ENCODE results near the gene P4HTM. TPM values are rescaled to one million over a fixed set of nuclear protein-coding genes. Genes with fewer than 3 reads are reported as not detected.

The P4HTM gene
- total RNA-seq, 1 experiment from 2014 or later = 36.1 TPM

- no peak overlapping the region for H3K4me3 ChIP-seq (ENCODE audit: low read length)
- H3K9me3 ChIP-seq (ENCODE audit: low read length) = no peaks in the 10 kb centered on the region
- H3K9me2 ChIP-seq (replicated peaks; ENCODE audit: insufficient read depth, low read length) = no peaks in the 10 kb centered on the region
- no peak overlapping the region for H2AFZ ChIP-seq (ENCODE audit: low read length)
- H3K79me2 ChIP-seq (ENCODE audit: low read length) = 0 out of 2 replicates have a peak, but pooled peaks cover 3% of the 10 kb centered on the region
- H3K27me3 ChIP-seq (ENCODE audit: low read length) = no peaks in the 10 kb centered on the region
- H3K27ac ChIP-seq (ENCODE audit: low read length) = no peak overlapping the region
- DNase-seq = no peak
- H3K36me3 ChIP-seq (ENCODE audit: insufficient read depth, low read length) = peaks cover 26% of the 10 kb centered on the region; the same call in 1 of the 2 replicates
- H3K9ac ChIP-seq (ENCODE audit: low read length) = no peak overlapping the region
- no peaks in the 10 kb centered on the region for H4K20me1 ChIP-seq (ENCODE audit: insufficient read depth, low read depth, low read length)
- H3K4me2 ChIP-seq (ENCODE audit: low read depth, low read length, poor library complexity, severe bottlenecking) = no peak overlapping the region
- no peaks in the 10 kb centered on the region for H3K4me1 ChIP-seq (ENCODE audit: low read length)
Measured at GRCh38 chr3:49035281-49035680, 45.2 kb downstream of the P4HTM start.

DNA sequence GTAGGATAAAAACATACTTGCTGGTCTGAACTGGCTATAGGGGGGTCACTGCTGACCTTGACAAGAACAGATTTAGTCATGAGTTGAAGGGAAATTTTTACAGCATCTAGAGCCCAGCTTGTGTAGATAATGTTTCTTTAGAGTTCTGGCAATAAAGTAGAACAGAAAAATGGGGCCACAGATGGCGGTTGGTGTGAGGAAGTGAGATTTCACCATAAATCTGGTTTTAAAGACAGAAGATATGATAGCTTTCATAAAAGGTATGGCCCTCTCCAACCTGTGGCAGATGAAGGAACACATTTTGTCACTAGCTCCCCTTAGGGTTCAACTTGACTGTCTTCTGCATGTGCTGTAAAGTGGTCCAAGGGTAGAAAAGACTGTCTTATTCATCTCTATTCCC lies 63.5 kb downstream of the P4HTM start:
- Histone ChIP-seq H3K9me2 (replicated peaks; ENCODE audit: insufficient read depth, low read length) (no peaks in the 10 kb centered on the region), H4K20me1 (ENCODE audit: insufficient read depth, low read depth, low read length) (no peaks in the 10 kb centered on the region), H3K9me3 (ENCODE audit: low read length) (no peaks in the 10 kb centered on the region), H3K9ac (ENCODE audit: low read length) (no peak overlapping the region), H3K27me3 (ENCODE audit: low read length) (no peaks in the 10 kb centered on the region), H2AFZ (ENCODE audit: low read length) (no peak overlapping the region), H3K4me2 (ENCODE audit: low read depth, low read length, poor library complexity, severe bottlenecking) (no peak overlapping the region), H3K4me3 (ENCODE audit: low read length) (no peak overlapping the region), H3K79me2 (ENCODE audit: low read length) (peaks cover 21% of the 10 kb centered on the region; the same call in 1 of the 2 replicates), H3K36me3 (ENCODE audit: insufficient read depth, low read length) (peaks cover 19% of the 10 kb centered on the region), H3K27ac (ENCODE audit: low read length) (no peak overlapping the region), H3K4me1 (ENCODE audit: low read length) (no peaks in the 10 kb centered on the region)
- DNase-seq = no peak

GRCh38 chr3:49054344-49054862 lies 64.4 kb downstream of the P4HTM start:
- Histone ChIP-seq H3K9me3 (ENCODE audit: low read length) (no peaks in the 10 kb centered on the region), H4K20me1 (ENCODE audit: insufficient read depth, low read depth, low read length) (no peaks in the 10 kb centered on the region), H3K27ac (ENCODE audit: low read length) (no peak overlapping the region), H3K4me2 (ENCODE audit: low read depth, low read length, poor library complexity, severe bottlenecking) (no peak overlapping the region), H3K4me1 (ENCODE audit: low read length) (no peaks in the 10 kb centered on the region), H3K79me2 (ENCODE audit: low read length) (peaks cover 18% of the 10 kb centered on the region; the same call in 1 of the 2 replicates), H2AFZ (ENCODE audit: low read length) (no peak overlapping the region), H3K9me2 (replicated peaks; ENCODE audit: insufficient read depth, low read length) (no peaks in the 10 kb centered on the region), H3K4me3 (ENCODE audit: low read length) (no peak overlapping the region), H3K36me3 (ENCODE audit: insufficient read depth, low read length) (peaks cover 19% of the 10 kb centered on the region), H3K27me3 (ENCODE audit: low read length) (no peaks in the 10 kb centered on the region), H3K9ac (ENCODE audit: low read length) (no peak overlapping the region)
- no peak for DNase-seq

Small RNA genes lying within 50 kb of the gene (small RNA-seq; reads per million reads assigned to genes)
- 7,498 reads per million, percentile 100 among the genes with 10 or more reads in this experiment for gene MIR191
- gene MIR425 = 144 reads per million, percentile 99 among the genes with 10 or more reads in this experiment

Other genes with a start within 250 kb of the P4HTM start
- 37.9 and 51.5 TPM in 2 replicates for gene PRKAR2A, start 142.4 kb upstream of the P4HTM start, total RNA-seq (2014; rRNA removed; shearing (Covaris generic); ENCODE audit: low replicate concordance)
- gene SLC25A20, start 91.4 kb upstream of the P4HTM start, total RNA-seq (2014; rRNA removed; shearing (Covaris generic); ENCODE audit: low replicate concordance) = 20.5 and 33.8 TPM in 2 replicates
- gene ARIH2, start 71.4 kb upstream of the P4HTM start, total RNA-seq (2014; rRNA removed; shearing (Covaris generic); ENCODE audit: low replicate concordance) = 86.4 and 113 TPM in 2 replicates
- gene WDR6, start 17.1 kb downstream of the P4HTM start, total RNA-seq (2014; rRNA removed; shearing (Covaris generic); ENCODE audit: low replicate concordance) = 82.1 and 110 TPM in 2 replicates
- gene DALRD3, start 28.3 kb downstream of the P4HTM start, total RNA-seq (2014; rRNA removed; shearing (Covaris generic); ENCODE audit: low replicate concordance) = 44.8 and 53.4 TPM in 2 replicates
- 228 and 279 TPM in 2 replicates for gene NDUFAF3, start 31.9 kb downstream of the P4HTM start, total RNA-seq (2014; rRNA removed; shearing (Covaris generic); ENCODE audit: low replicate concordance)
- gene IMPDH2, start 39.2 kb downstream of the P4HTM start, total RNA-seq (2014; rRNA removed; shearing (Covaris generic); ENCODE audit: low replicate concordance) = 522 and 655 TPM in 2 replicates
- gene QRICH1, start 103.8 kb downstream of the P4HTM start, total RNA-seq (2014; rRNA removed; shearing (Covaris generic); ENCODE audit: low replicate concordance) = 75.4 and 80.0 TPM in 2 replicates
- gene QARS1, start 114.5 kb downstream of the P4HTM start, total RNA-seq (2014; rRNA removed; shearing (Covaris generic); ENCODE audit: low replicate concordance) = 220 and 257 TPM in 2 replicates
- gene USP19, start 130.6 kb downstream of the P4HTM start, total RNA-seq (2014; rRNA removed; shearing (Covaris generic); ENCODE audit: low replicate concordance) = 31.5 and 111 TPM in 2 replicates
- 3.8 TPM in 1 of 2 replicates, not detected in the other for gene LAMB2, start 142.8 kb downstream of the P4HTM start, total RNA-seq (2014; rRNA removed; shearing (Covaris generic); ENCODE audit: low replicate concordance)
- gene CCDC71, start 176.1 kb downstream of the P4HTM start, total RNA-seq (2014; rRNA removed; shearing (Covaris generic); ENCODE audit: low replicate concordance) = 18.4 and 22.0 TPM in 2 replicates
- 8.4 and 16.5 TPM in 2 replicates for gene KLHDC8B, start 181.4 kb downstream of the P4HTM start, total RNA-seq (2014; rRNA removed; shearing (Covaris generic); ENCODE audit: low replicate concordance)

Data from Karpas-422 (cell line).